HepG2 (cell line): ENCODE results near the gene MRFAP1L1. TPM values are rescaled to one million over a fixed set of nuclear protein-coding genes. Genes with fewer than 3 reads are reported as not detected.

Experiments used
- HMG20B ChIP-seq: conservative IDR thresholded peaks from 2 replicates; pipeline ENCODE4 v1.6.1; 2016; ENCODE audit warnings: missing genetic modification reagents, missing compliant biosample characterization
- SKI ChIP-seq: fragments of 450-650 bp; IDR thresholded peaks from one replicate; pipeline ENCODE4 v1.6.1; 2018; ENCODE audit warnings: mild to moderate bottlenecking; ENCODE audit not compliant: partially characterized antibody
- SMC3 ChIP-seq: IDR thresholded peaks from 2 replicates; pipeline ENCODE4 v1.6.1; 2011; ENCODE audit warnings: low read length, improper control_type of control experiment
- TBX3 ChIP-seq: fragments of 450-650 bp; IDR thresholded peaks from 2 replicates; pipeline ENCODE4 v1.6.1; 2017; ENCODE audit warnings: antibody characterized with exemption, mild to moderate bottlenecking, inconsistent platforms, borderline replicate concordance
- ZBTB39 ChIP-seq: sonication (generic); formaldehyde crosslinking; IDR thresholded peaks from 2 replicates; pipeline ENCODE4 v1.5.0; 2020; ENCODE audit warnings: missing genetic modification reagents
- ZFP41 ChIP-seq: sonication (generic); formaldehyde crosslinking; IDR thresholded peaks from 2 replicates; pipeline ENCODE4 v1.4.0; 2020; ENCODE audit warnings: mild to moderate bottlenecking, missing genetic modification reagents, borderline replicate concordance
- ZNF383 ChIP-seq: sonication (generic); formaldehyde crosslinking; IDR thresholded peaks from 2 replicates; pipeline ENCODE4 v1.4.0; 2020; ENCODE audit warnings: missing genetic modification reagents, mild to moderate bottlenecking, borderline replicate concordance
- ZNF430 ChIP-seq: sonication (generic); formaldehyde crosslinking; IDR thresholded peaks from 2 replicates; pipeline ENCODE4 v1.9.0; 2021; ENCODE audit warnings: mild to moderate bottlenecking, missing genetic modification reagents
- ZNF431 ChIP-seq: sonication (generic); formaldehyde crosslinking; IDR thresholded peaks from 2 replicates; pipeline ENCODE4 v1.9.0; 2022; ENCODE audit warnings: missing genetic modification reagents, low read depth, mild to moderate bottlenecking, borderline replicate concordance
- polyA plus RNA-seq, 8 experiments: library from polyadenylated mRNA; depleted of rRNA in 3 of 8; stranded (reverse) in 7 of 8; unstranded in 1 of 8; fragments of >200 nt; fragmentation: Illumina TruSeq in 4 of 8; extraction: Trizol in 4 of 8; gene quantifications; 2 replicates each; pipeline versions ENCODE4 v1.2.1 to v1.2.3, GENCODE V29; 2011 to 2016; ENCODE audit warnings: low read depth in 4 of 8, missing spikeins in 1 of 8, mixed read lengths in 1 of 8; ENCODE audit not compliant: insufficient read depth in 1 of 8
- total RNA-seq, 5 experiments: library from RNA; depleted of rRNA; stranded (reverse); fragments of >200 nt; fragmentation: Illumina TruSeq; extraction: Trizol; gene quantifications; 2 replicates each; pipeline ENCODE4 v1.2.3, GENCODE V29; 2016; ENCODE audit warnings: low read depth in 1 of 5
- TF ChIP-seq, protein P1 (sequence below), 2 experiments: sonication (generic) in 1 of 2; formaldehyde crosslinking in 1 of 2; IDR thresholded peaks; 2 replicates each; pipeline versions ENCODE4 v1.5.1 to v1.6.1; 2011 to 2020; ENCODE audit warnings: borderline replicate concordance in 1 of 2, low read depth in 1 of 2, low read length in 1 of 2, mild to moderate bottlenecking in 1 of 2, missing genetic modification reagents in 1 of 2, moderate library complexity in 1 of 2
- TF ChIP-seq, protein P2 (sequence below): sonication (generic); formaldehyde crosslinking; IDR thresholded peaks from 2 replicates; pipeline ENCODE4 v1.4.0; 2020; ENCODE audit warnings: missing genetic modification reagents
- TF ChIP-seq, protein P3 (sequence below): sonication (generic); formaldehyde crosslinking; IDR thresholded peaks from 2 replicates; pipeline ENCODE4 v1.8.0; 2022; ENCODE audit warnings: mild to moderate bottlenecking, missing genetic modification reagents, moderate library complexity
- TF ChIP-seq, protein P4 (sequence below): IDR thresholded peaks from 2 replicates; pipeline ENCODE4 v1.6.1; 2016; ENCODE audit warnings: control low read depth
- TF ChIP-seq, protein P5 (sequence below): sonication (generic); formaldehyde crosslinking; IDR thresholded peaks from 2 replicates; pipeline ENCODE4 v1.5.0; 2020; ENCODE audit warnings: mild to moderate bottlenecking, missing genetic modification reagents, moderate library complexity
- TF ChIP-seq, protein P6 (sequence below): sonication (generic); formaldehyde crosslinking; IDR thresholded peaks from 2 replicates; pipeline ENCODE4 v1.4.0; 2020; ENCODE audit warnings: missing genetic modification reagents
- TF ChIP-seq, protein P7 (sequence below): sonication (generic); formaldehyde crosslinking; IDR thresholded peaks from 2 replicates; pipeline ENCODE4 v1.5.0; 2020; ENCODE audit warnings: mild to moderate bottlenecking, low read depth, missing genetic modification reagents, borderline replicate concordance

Gene MRFAP1L1
- total and polyA plus RNA-seq, 2 of the 13 experiments (the other 11 are each of a cell fraction or from before 2014, with no cell fraction given), result 44.8 to 76.6 TPM

- TF ChIP-seq TBX3, result no peak
- TF ChIP-seq, protein P1, sequence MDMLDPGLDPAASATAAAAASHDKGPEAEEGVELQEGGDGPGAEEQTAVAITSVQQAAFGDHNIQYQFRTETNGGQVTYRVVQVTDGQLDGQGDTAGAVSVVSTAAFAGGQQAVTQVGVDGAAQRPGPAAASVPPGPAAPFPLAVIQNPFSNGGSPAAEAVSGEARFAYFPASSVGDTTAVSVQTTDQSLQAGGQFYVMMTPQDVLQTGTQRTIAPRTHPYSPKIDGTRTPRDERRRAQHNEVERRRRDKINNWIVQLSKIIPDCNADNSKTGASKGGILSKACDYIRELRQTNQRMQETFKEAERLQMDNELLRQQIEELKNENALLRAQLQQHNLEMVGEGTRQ (IDR thresholded peaks at IDR 0.05; ENCODE audit: low read depth, low read length), result no peak
- TF ChIP-seq, protein P1 (CRISPR knock-in tag; IDR thresholded peaks at IDR 0.05; ENCODE audit: borderline replicate concordance), result no peak
- TF ChIP-seq, protein P2, sequence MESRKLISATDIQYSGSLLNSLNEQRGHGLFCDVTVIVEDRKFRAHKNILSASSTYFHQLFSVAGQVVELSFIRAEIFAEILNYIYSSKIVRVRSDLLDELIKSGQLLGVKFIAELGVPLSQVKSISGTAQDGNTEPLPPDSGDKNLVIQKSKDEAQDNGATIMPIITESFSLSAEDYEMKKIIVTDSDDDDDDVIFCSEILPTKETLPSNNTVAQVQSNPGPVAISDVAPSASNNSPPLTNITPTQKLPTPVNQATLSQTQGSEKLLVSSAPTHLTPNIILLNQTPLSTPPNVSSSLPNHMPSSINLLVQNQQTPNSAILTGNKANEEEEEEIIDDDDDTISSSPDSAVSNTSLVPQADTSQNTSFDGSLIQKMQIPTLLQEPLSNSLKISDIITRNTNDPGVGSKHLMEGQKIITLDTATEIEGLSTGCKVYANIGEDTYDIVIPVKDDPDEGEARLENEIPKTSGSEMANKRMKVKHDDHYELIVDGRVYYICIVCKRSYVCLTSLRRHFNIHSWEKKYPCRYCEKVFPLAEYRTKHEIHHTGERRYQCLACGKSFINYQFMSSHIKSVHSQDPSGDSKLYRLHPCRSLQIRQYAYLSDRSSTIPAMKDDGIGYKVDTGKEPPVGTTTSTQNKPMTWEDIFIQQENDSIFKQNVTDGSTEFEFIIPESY (CRISPR knock-in tag), result peak; percentile 98
- TF ChIP-seq ZNF431, result no peak
- TF ChIP-seq ZNF383 (CRISPR knock-in tag), result no peak
- no peak for TF ChIP-seq ZFP41 (CRISPR knock-in tag)
- TF ChIP-seq, protein P3, sequence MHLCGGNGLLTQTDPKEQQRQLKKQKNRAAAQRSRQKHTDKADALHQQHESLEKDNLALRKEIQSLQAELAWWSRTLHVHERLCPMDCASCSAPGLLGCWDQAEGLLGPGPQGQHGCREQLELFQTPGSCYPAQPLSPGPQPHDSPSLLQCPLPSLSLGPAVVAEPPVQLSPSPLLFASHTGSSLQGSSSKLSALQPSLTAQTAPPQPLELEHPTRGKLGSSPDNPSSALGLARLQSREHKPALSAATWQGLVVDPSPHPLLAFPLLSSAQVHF (CRISPR knock-in tag), result no peak
- TF ChIP-seq, protein P4, sequence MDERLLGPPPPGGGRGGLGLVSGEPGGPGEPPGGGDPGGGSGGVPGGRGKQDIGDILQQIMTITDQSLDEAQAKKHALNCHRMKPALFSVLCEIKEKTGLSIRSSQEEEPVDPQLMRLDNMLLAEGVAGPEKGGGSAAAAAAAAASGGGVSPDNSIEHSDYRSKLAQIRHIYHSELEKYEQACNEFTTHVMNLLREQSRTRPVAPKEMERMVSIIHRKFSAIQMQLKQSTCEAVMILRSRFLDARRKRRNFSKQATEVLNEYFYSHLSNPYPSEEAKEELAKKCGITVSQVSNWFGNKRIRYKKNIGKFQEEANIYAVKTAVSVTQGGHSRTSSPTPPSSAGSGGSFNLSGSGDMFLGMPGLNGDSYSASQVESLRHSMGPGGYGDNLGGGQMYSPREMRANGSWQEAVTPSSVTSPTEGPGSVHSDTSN (CRISPR knock-in tag), result no peak
- TF ChIP-seq, protein P5, sequence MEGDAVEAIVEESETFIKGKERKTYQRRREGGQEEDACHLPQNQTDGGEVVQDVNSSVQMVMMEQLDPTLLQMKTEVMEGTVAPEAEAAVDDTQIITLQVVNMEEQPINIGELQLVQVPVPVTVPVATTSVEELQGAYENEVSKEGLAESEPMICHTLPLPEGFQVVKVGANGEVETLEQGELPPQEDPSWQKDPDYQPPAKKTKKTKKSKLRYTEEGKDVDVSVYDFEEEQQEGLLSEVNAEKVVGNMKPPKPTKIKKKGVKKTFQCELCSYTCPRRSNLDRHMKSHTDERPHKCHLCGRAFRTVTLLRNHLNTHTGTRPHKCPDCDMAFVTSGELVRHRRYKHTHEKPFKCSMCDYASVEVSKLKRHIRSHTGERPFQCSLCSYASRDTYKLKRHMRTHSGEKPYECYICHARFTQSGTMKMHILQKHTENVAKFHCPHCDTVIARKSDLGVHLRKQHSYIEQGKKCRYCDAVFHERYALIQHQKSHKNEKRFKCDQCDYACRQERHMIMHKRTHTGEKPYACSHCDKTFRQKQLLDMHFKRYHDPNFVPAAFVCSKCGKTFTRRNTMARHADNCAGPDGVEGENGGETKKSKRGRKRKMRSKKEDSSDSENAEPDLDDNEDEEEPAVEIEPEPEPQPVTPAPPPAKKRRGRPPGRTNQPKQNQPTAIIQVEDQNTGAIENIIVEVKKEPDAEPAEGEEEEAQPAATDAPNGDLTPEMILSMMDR (CRISPR knock-in tag), result peak; percentile 31; the same call in 1 of the 2 replicates
- TF ChIP-seq SMC3, result no peak
- TF ChIP-seq SKI, result no peak
- no peak for TF ChIP-seq ZBTB39 (CRISPR knock-in tag)
- TF ChIP-seq HMG20B (CRISPR knock-in tag), result no peak
- TF ChIP-seq, protein P6, sequence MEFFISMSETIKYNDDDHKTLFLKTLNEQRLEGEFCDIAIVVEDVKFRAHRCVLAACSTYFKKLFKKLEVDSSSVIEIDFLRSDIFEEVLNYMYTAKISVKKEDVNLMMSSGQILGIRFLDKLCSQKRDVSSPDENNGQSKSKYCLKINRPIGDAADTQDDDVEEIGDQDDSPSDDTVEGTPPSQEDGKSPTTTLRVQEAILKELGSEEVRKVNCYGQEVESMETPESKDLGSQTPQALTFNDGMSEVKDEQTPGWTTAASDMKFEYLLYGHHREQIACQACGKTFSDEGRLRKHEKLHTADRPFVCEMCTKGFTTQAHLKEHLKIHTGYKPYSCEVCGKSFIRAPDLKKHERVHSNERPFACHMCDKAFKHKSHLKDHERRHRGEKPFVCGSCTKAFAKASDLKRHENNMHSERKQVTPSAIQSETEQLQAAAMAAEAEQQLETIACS (CRISPR knock-in tag), result no peak
- no peak for TF ChIP-seq ZNF430 (CRISPR knock-in tag)
- TF ChIP-seq, protein P7, sequence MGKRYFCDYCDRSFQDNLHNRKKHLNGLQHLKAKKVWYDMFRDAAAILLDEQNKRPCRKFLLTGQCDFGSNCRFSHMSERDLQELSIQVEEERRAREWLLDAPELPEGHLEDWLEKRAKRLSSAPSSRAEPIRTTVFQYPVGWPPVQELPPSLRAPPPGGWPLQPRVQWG (CRISPR knock-in tag), result no peak
These were observed 29.2 kb downstream of the MRFAP1L1 start (continued) for GRCh38 chr4:6680372-6681034.
